Panc1 (cell line): ENCODE results near the gene ZNF579. TPM values are rescaled to one million over a fixed set of nuclear protein-coding genes. Genes with fewer than 3 reads are reported as not detected.

Experiments used
- ATAC-seq: fragments of 200-7000 bp; cut with Tn5 transposase; 2 replicates; pipeline ENCODE4 v1.9.1; 2020; ENCODE audit warnings: mild to moderate bottlenecking, moderate library complexity
- BruUV-seq: library from RNA; stranded (reverse); fragments of 400-500 nt; replicated peaks from 2 replicates; lab custom pipeline; 2021; lab: Mats Ljungman, UMichigan
- CTCF ChIA-PET: fragments of 300-600 bp; sonication (Branson Sonifier 250); formaldehyde crosslinking; loops from one replicate; lab custom pipeline; 2022; ENCODE audit warnings: antibody characterized with exemption; lab: Charles Lee
- POLR2A ChIA-PET: fragments of 300-600 bp; sonication (Branson Sonifier 250); formaldehyde crosslinking; loops from one replicate; lab custom pipeline; 2022; ENCODE audit warnings: antibody characterized with exemption; lab: Charles Lee
- DNase-seq: peaks from one replicate; pipeline ENCODE4 v3.0.0-alpha.2; 2010; ENCODE audit warnings: low read depth, low spot score
- H3K27ac ChIP-seq: 2 replicates; pipeline ENCODE4 v1.5.1; 2011; ENCODE audit warnings: mild to moderate bottlenecking, low read length, inconsistent platforms
- H3K27me3 ChIP-seq: fragments of 200-500 bp; sonication (Bioruptor generic); 2 replicates; pipeline ENCODE4 v1.6.0; 2014; ENCODE audit warnings: low read length, inconsistent platforms; ENCODE audit not compliant: control insufficient read depth, insufficient read depth
- H3K36me3 ChIP-seq: fragments of 200-500 bp; sonication (Bioruptor generic); 2 replicates; pipeline ENCODE4 v1.5.1; 2014; ENCODE audit warnings: inconsistent platforms, mild to moderate bottlenecking, low read length, moderate library complexity; ENCODE audit not compliant: control insufficient read depth, insufficient read depth
- H3K4me1 ChIP-seq: 2 replicates; pipeline ENCODE4 v1.5.1; 2011; ENCODE audit warnings: inconsistent platforms, mild to moderate bottlenecking, low read length, moderate library complexity; ENCODE audit not compliant: control insufficient read depth, insufficient read depth
- H3K4me3 ChIP-seq, 2 experiments: 2 replicates each; pipeline ENCODE4 v1.5.1; 2011 to 2012; ENCODE audit warnings: low read depth in 2 of 2, low read length in 2 of 2, mild to moderate bottlenecking in 2 of 2, inconsistent platforms in 1 of 2, moderate library complexity in 1 of 2
- H3K9me3 ChIP-seq: fragments of 200-500 bp; sonication (Bioruptor generic); 2 replicates; pipeline ENCODE4 v1.5.1; 2014; ENCODE audit warnings: low read depth, mild to moderate bottlenecking, inconsistent platforms, low read length, moderate library complexity; ENCODE audit not compliant: control insufficient read depth, insufficient read depth
- POLR2AphosphoS5 ChIP-seq: IDR thresholded peaks from 2 replicates; pipeline ENCODE4 v1.6.1; 2012; ENCODE audit warnings: mild to moderate bottlenecking, low read depth, low read length, moderate library complexity
- SIN3A ChIP-seq: IDR thresholded peaks from 2 replicates; pipeline ENCODE4 v1.6.1; 2012; ENCODE audit warnings: low read depth, mild to moderate bottlenecking, low read length, moderate library complexity, borderline replicate concordance; ENCODE audit not compliant: insufficient read depth
- TCF7L2 ChIP-seq: IDR thresholded peaks from 2 replicates; pipeline ENCODE4 v1.6.1; 2011; ENCODE audit warnings: mild to moderate bottlenecking, low read depth, low read length, inconsistent platforms
- in situ Hi-C: cut with HindIII; loops from 2 replicates; pipeline ENCODE4 v1.10.0; 2016; ENCODE audit warnings: low sequenced_read_pairs, low pct_unique_long_range_greater_than_20kb
- intact Hi-C: fragments of 100-400 bp; cut with micrococcal nuclease; formaldehyde crosslinking; loops from one replicate; pipeline ENCODE4 v1.10.0; 2022; ENCODE audit not compliant: unreplicated experiment
- total RNA-seq: library from RNA; stranded (reverse); gene quantifications from one replicate; pipeline ENCODE4 v1.2.1, GENCODE V29; 2021; ENCODE audit not compliant: unreplicated experiment
- TF ChIP-seq, protein P1 (sequence below): fragments of 450-650 bp; IDR thresholded peaks from 2 replicates; pipeline ENCODE4 v1.5.1; 2017; ENCODE audit warnings: mild to moderate bottlenecking
- TF ChIP-seq, protein P2 (sequence below), 2 experiments: IDR thresholded peaks; 2 replicates each; pipeline ENCODE4 v1.6.1; 2011 to 2012; ENCODE audit warnings: low read depth in 2 of 2, control low read depth in 1 of 2, low read length in 1 of 2, mild to moderate bottlenecking in 1 of 2, moderate library complexity in 1 of 2; ENCODE audit not compliant: insufficient read depth in 1 of 2

Gene ZNF579
- total RNA-seq, 1 experiment from 2014 or later: 39.5 TPM

DNA sequence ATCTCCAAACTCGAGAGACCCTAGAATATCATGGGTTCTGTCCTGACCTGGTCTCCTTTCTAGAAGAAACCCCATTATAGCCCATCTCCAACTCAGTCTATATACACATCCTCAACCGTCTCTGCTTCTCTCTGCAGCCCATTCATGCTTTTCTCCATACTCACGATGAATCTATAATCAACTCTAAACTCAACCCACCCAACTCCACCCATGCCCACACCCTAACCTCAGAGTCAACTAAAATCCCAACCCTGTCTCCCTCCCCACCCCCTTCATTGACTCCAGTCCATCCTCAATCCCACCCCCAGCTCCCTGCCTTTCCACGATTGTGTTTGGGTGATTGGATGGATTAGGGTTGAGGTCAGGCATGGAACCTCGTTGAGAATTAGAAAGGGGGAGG lies 37.1 kb downstream of the ZNF579 start:
- no peak overlapping the region for H3K27ac ChIP-seq
- DNase-seq: no peak
- BruUV-seq: no TSS peak
- intact Hi-C loops: no loop called here
- CTCF ChIA-PET: no interaction called here
- peaks cover 38% of the 10 kb centered on the region for H3K4me1 ChIP-seq
- TF ChIP-seq, protein P1, sequence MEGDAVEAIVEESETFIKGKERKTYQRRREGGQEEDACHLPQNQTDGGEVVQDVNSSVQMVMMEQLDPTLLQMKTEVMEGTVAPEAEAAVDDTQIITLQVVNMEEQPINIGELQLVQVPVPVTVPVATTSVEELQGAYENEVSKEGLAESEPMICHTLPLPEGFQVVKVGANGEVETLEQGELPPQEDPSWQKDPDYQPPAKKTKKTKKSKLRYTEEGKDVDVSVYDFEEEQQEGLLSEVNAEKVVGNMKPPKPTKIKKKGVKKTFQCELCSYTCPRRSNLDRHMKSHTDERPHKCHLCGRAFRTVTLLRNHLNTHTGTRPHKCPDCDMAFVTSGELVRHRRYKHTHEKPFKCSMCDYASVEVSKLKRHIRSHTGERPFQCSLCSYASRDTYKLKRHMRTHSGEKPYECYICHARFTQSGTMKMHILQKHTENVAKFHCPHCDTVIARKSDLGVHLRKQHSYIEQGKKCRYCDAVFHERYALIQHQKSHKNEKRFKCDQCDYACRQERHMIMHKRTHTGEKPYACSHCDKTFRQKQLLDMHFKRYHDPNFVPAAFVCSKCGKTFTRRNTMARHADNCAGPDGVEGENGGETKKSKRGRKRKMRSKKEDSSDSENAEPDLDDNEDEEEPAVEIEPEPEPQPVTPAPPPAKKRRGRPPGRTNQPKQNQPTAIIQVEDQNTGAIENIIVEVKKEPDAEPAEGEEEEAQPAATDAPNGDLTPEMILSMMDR: no peak
- TF ChIP-seq SIN3A (no peak), TCF7L2 (no peak), POLR2AphosphoS5 (no peak)
- H3K9me3 ChIP-seq: no peaks in the 10 kb centered on the region
- no peaks in the 10 kb centered on the region for H3K36me3 ChIP-seq
- in situ Hi-C loops: no loop called here
- POLR2A ChIA-PET: no interaction called here
- H3K4me3 ChIP-seq: no peak overlapping the region
- no peak for ATAC-seq
- H3K27me3 ChIP-seq: no peaks in the 10 kb centered on the region

DNA sequence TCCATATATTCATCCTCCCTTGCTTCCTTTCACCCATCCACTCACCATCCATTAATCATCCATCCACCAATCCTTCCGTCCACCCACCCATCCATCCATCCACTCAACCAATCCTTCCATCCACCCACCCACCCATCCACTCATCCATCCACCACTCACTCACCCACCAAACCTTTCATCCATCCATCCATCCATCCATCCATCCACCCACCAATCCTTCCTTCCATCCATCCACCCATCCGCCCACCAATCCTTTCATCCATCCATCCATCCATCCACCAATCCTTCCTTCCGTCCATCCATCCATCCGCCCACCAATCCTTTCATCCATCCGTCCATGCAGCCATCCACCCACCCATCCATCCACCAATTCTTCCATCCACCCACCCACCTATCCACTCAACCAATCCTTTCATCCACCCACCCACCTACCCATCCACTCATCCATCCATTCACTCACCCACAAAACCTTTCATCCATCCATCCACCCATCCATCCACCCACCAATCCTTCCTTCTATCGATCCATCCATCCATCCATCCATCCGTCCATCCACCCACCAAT lies 38.3 kb downstream of the ZNF579 start:
- no TSS peak for BruUV-seq
- Histone ChIP-seq H3K4me3 (no peak overlapping the region), H3K4me1 (peaks cover 33% of the 10 kb centered on the region), H3K9me3 (no peaks in the 10 kb centered on the region), H3K27me3 (no peaks in the 10 kb centered on the region), H3K36me3 (no peaks in the 10 kb centered on the region), H3K27ac (no peak overlapping the region)
- CTCF ChIA-PET: no interaction called here
- TF ChIP-seq, protein P1: no peak
- TF ChIP-seq SIN3A: no peak
- TF ChIP-seq, protein P2, sequence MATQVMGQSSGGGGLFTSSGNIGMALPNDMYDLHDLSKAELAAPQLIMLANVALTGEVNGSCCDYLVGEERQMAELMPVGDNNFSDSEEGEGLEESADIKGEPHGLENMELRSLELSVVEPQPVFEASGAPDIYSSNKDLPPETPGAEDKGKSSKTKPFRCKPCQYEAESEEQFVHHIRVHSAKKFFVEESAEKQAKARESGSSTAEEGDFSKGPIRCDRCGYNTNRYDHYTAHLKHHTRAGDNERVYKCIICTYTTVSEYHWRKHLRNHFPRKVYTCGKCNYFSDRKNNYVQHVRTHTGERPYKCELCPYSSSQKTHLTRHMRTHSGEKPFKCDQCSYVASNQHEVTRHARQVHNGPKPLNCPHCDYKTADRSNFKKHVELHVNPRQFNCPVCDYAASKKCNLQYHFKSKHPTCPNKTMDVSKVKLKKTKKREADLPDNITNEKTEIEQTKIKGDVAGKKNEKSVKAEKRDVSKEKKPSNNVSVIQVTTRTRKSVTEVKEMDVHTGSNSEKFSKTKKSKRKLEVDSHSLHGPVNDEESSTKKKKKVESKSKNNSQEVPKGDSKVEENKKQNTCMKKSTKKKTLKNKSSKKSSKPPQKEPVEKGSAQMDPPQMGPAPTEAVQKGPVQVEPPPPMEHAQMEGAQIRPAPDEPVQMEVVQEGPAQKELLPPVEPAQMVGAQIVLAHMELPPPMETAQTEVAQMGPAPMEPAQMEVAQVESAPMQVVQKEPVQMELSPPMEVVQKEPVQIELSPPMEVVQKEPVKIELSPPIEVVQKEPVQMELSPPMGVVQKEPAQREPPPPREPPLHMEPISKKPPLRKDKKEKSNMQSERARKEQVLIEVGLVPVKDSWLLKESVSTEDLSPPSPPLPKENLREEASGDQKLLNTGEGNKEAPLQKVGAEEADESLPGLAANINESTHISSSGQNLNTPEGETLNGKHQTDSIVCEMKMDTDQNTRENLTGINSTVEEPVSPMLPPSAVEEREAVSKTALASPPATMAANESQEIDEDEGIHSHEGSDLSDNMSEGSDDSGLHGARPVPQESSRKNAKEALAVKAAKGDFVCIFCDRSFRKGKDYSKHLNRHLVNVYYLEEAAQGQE (IDR thresholded peaks at IDR 0.05; ENCODE audit: insufficient read depth in 1 of 2, low read depth in 2 of 2, low read length in 1 of 2): no peak
- no peak for TF ChIP-seq POLR2AphosphoS5
- TF ChIP-seq TCF7L2: no peak
- intact Hi-C loops: no loop called here
- DNase-seq: no peak
- POLR2A ChIA-PET: no interaction called here
- in situ Hi-C loops: no loop called here
- ATAC-seq: no peak
